KMS-11 (cell line): ENCODE measurements around the gene BRSK1.

Experiments used
- H2AFZ ChIP-seq: fragments of 200-600 bp; sonication (generic); 2 replicates; pipeline ENCODE4 v1.6.1; 2016; ENCODE audit warnings: antibody characterized with exemption, mixed run types, low read depth
- H3K27ac ChIP-seq: fragments of 200-600 bp; sonication (generic); 2 replicates; pipeline ENCODE4 v1.6.1; 2016; ENCODE audit warnings: mild to moderate bottlenecking, mixed run types
- H3K27me3 ChIP-seq: fragments of 200-600 bp; sonication (generic); 2 replicates; pipeline ENCODE4 v1.6.1; 2017; ENCODE audit warnings: mild to moderate bottlenecking, low read depth, mixed run types, moderate library complexity; ENCODE audit not compliant: insufficient read depth
- H3K36me3 ChIP-seq: fragments of 200-600 bp; sonication (generic); 2 replicates; pipeline ENCODE4 v1.6.1; 2017; ENCODE audit warnings: mild to moderate bottlenecking, mixed run types; ENCODE audit not compliant: insufficient read depth
- H3K4me1 ChIP-seq: fragments of 200-600 bp; sonication (generic); 2 replicates; pipeline ENCODE4 v1.6.1; 2016; ENCODE audit warnings: mild to moderate bottlenecking, low read depth, mixed run types; ENCODE audit not compliant: poor library complexity, severe bottlenecking
- H3K4me2 ChIP-seq: fragments of 200-600 bp; sonication (generic); 2 replicates; pipeline ENCODE4 v1.7.0; 2016; ENCODE audit warnings: mild to moderate bottlenecking, mixed run types
- H3K4me3 ChIP-seq: fragments of 200-600 bp; sonication (generic); IDR thresholded peaks from 2 replicates; pipeline ENCODE4 v1.6.1; 2017; ENCODE audit warnings: low read depth, low read length, mixed read lengths; ENCODE audit not compliant: insufficient read depth
- H3K79me2 ChIP-seq: fragments of 200-600 bp; sonication (generic); 2 replicates; pipeline ENCODE4 v1.6.1; 2016; ENCODE audit warnings: low read depth, mixed run types; ENCODE audit not compliant: insufficient read depth
- H3K9ac ChIP-seq: fragments of 200-600 bp; sonication (generic); 2 replicates; pipeline ENCODE4 v1.6.1; 2016; ENCODE audit warnings: mild to moderate bottlenecking, mixed run types
- H4K20me1 ChIP-seq: fragments of 200-600 bp; sonication (generic); 2 replicates; pipeline ENCODE4 v1.6.1; 2016; ENCODE audit warnings: mild to moderate bottlenecking, mixed run types; ENCODE audit not compliant: insufficient read depth
- CTCF ChIP-seq: fragments of 200-600 bp; sonication (generic); conservative IDR thresholded peaks from 2 replicates; pipeline ENCODE4 v1.6.1; 2017; ENCODE audit warnings: low read depth, mild to moderate bottlenecking, antibody characterized with exemption, low read length, moderate library complexity, mixed read lengths

BRSK1 gene

DNA sequence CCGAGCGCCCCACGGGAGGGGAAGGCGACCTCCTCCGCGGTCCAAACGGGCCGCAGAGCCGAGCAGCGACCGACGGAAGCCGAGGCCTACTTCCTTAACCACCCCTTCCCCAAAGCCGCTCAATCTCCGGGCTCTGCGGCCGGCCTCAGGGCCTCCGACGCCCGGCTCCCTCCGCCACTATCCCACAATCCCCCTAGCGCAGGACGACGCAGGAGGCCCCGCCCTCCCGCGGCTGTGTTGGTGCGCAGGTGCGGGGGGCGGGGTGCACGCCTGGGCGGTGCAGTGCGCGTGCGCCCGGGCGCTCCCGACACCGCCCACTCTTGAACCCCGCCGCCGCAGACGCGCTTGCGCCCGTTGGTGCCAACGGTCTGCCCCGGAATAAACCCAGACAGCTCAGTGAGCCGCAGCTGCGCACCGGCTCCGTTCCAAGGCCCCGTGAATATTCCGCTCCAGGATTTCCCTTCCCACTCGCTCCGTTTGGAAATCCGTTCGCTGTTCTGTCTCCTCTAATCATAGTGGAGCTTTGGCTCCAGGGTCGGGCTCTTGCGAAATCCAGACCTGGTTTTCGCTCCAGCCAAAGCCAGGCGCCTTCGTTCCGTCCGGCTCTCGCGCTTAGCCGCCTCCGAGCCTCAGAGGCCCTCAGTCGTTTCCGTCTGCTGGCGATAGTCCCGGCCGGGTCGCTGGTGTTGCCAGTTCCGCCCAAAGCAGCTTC, 24.8 kb upstream of the BRSK1 start, which contains the start of gene PPP6R1:
TSS of gene PPP6R1 (minus strand) at position 190 of the 712 bp plus-strand sequence. CDS start 11,914 bp downstream, outside the sequence.
- H3K27ac ChIP-seq: peak within 1 kb of the TSS; percentile 77
- peaks cover 11% of the 10 kb centered on the region for H4K20me1 ChIP-seq
- TF ChIP-seq CTCF: no peak
- peak within 1 kb of the TSS; percentile 78 for H3K9ac ChIP-seq
- H3K4me2 ChIP-seq: peak within 1 kb of the TSS; percentile 98
- H3K27me3 ChIP-seq: no peaks in the 10 kb centered on the region
- peaks cover 31% of the 10 kb centered on the region for H3K4me1 ChIP-seq
- no peak within 1 kb of the TSS for H3K4me3 ChIP-seq
- H3K36me3 ChIP-seq: no peaks in the 10 kb centered on the region
- peaks cover 43% of the 10 kb centered on the region for H3K79me2 ChIP-seq
- H2AFZ ChIP-seq: peak within 1 kb of the TSS; percentile 56

- peak overlapping the region; percentile 77 for H3K27ac ChIP-seq
- peaks cover 11% of the 10 kb centered on the region for H4K20me1 ChIP-seq
- H3K4me3 ChIP-seq: no peak overlapping the region
- no peaks in the 10 kb centered on the region for H3K27me3 ChIP-seq
- peak overlapping the region; percentile 54 for H3K4me2 ChIP-seq
- TF ChIP-seq CTCF: no peak
- H2AFZ ChIP-seq: peak overlapping the region; percentile 56
- H3K79me2 ChIP-seq: peaks cover 36% of the 10 kb centered on the region
- H3K36me3 ChIP-seq: no peaks in the 10 kb centered on the region
- H3K4me1 ChIP-seq: peaks cover 31% of the 10 kb centered on the region
- H3K9ac ChIP-seq: peak overlapping the region; percentile 75
Measured at GRCh38 chr19:55259540-55260210, 24.1 kb upstream of the BRSK1 start.

DNA sequence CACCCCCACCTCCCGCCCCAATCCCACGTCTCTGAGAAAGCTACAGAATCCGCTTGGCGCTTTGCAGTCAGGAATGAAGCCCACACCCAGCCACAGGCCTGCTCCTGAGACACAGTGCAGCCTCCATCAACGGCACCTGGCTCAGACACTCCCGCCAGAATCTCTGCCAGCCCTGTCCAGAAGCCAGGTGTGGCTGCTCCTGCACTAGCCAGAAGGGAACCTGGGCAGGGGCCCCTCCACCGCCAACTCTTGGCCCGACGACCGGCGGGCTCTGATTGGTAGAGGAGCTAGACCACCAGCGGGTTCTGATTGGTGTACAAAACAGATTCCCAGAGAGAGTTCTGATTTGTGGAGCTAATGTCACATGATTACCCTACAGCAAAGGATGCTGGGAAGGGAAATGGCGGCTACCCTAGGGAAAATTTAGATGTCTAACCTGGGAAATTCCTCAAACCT, 22.1 kb upstream of the BRSK1 start:
- Histone ChIP-seq H3K4me3 (no peak overlapping the region), H3K27me3 (no peaks in the 10 kb centered on the region), H3K4me1 (peaks cover 20% of the 10 kb centered on the region), H2AFZ (no peak overlapping the region), H3K36me3 (no peaks in the 10 kb centered on the region), H3K9ac (no peak overlapping the region), H3K27ac (no peak overlapping the region), H3K79me2 (peaks cover 15% of the 10 kb centered on the region), H3K4me2 (no peak overlapping the region), H4K20me1 (peaks cover 5% of the 10 kb centered on the region; the same call in 1 of the 2 replicates)
- no peak for TF ChIP-seq CTCF

- Histone ChIP-seq H3K79me2 (peaks cover 9% of the 10 kb centered on the region), H3K36me3 (no peaks in the 10 kb centered on the region), H4K20me1 (peaks cover 5% of the 10 kb centered on the region; the same call in 1 of the 2 replicates), H2AFZ (no peak overlapping the region), H3K27me3 (no peaks in the 10 kb centered on the region), H3K9ac (no peak overlapping the region), H3K4me2 (no peak overlapping the region), H3K4me1 (peaks cover 14% of the 10 kb centered on the region), H3K4me3 (no peak overlapping the region), H3K27ac (no peak overlapping the region)
- no peak for TF ChIP-seq CTCF
Measured at GRCh38 chr19:55262359-55262758, 21.4 kb upstream of the BRSK1 start.
